ENCODE data around the gene PABPC3.

Gene PABPC3

GRCh38 chr13:25095851-25096453, at the start of gene PABPC3:
TSS of gene PABPC3 (plus strand) at chr13:25096136. CDS start at chr13:25096199, 63 bp downstream.
- DNase-seq: no peak

GRCh38 chr13:25046274-25046984, 49.5 kb upstream of the PABPC3 start:
- DNase-seq: no peak

- no peak for DNase-seq
Measured at GRCh38 chr13:25046985-25047511, 48.9 kb upstream of the PABPC3 start.

- no peak for DNase-seq
Measured at GRCh38 chr13:25051065-25051464, 44.9 kb upstream of the PABPC3 start.

GRCh38 chr13:25059166-25059565, 36.8 kb upstream of the PABPC3 start:
- no peak for DNase-seq

- peak in 1 of 2 donors; percentile 19 for DNase-seq
Measured at GRCh38 chr13:25059958-25060357, 36.0 kb upstream of the PABPC3 start.

GRCh38 chr13:25062479-25062878, 33.5 kb upstream of the PABPC3 start:
- no peak for DNase-seq

GRCh38 chr13:25064396-25064795, 31.5 kb upstream of the PABPC3 start:
- DNase-seq: no peak

- DNase-seq: no peak
Measured at GRCh38 chr13:25065974-25066770, 29.8 kb upstream of the PABPC3 start.

GRCh38 chr13:25067064-25067463, 28.9 kb upstream of the PABPC3 start:
- no peak for DNase-seq

GRCh38 chr13:25068810-25069209, 27.1 kb upstream of the PABPC3 start:
- DNase-seq: no peak

GRCh38 chr13:25069236-25069635, 26.7 kb upstream of the PABPC3 start:
- no peak for DNase-seq

GRCh38 chr13:25069911-25070310, 26.0 kb upstream of the PABPC3 start:
- DNase-seq: no peak

GRCh38 chr13:25080773-25081172, 15.2 kb upstream of the PABPC3 start:
- DNase-seq: no peak

GRCh38 chr13:25084096-25084495, 11.8 kb upstream of the PABPC3 start:
- DNase-seq: no peak

GRCh38 chr13:25085125-25085742, 10.7 kb upstream of the PABPC3 start:
- no peak for DNase-seq

- DNase-seq: no peak
Measured at GRCh38 chr13:25088562-25089221, 7.2 kb upstream of the PABPC3 start.

- DNase-seq: no peak
Measured at GRCh38 chr13:25097426-25097825, 1.5 kb downstream of the PABPC3 start.

- no peak for DNase-seq
Measured at GRCh38 chr13:25103711-25104110, 7.8 kb downstream of the PABPC3 start.

GRCh38 chr13:25109341-25109740, 13.4 kb downstream of the PABPC3 start:
- no peak for DNase-seq

- no peak for DNase-seq
Measured at GRCh38 chr13:25110956-25111584, 15.1 kb downstream of the PABPC3 start.

- DNase-seq: no peak
Measured at GRCh38 chr13:25111585-25111956, 15.6 kb downstream of the PABPC3 start.
